HG03571 (cell line): ENCODE data around the gene FSD1.
"Not testable (repeated sequence)": the region's sequence is repeated elsewhere in the genome, so short reads cannot be mapped to it uniquely, and the experiment has no call there.

ENCODE experiments used
- ATAC-seq: cut with Tn5 transposase; IDR thresholded peaks from one replicate; pipeline ENCODE4 v1.9.1; 2021; ENCODE audit not compliant: unreplicated experiment

The FSD1 gene

GRCh38 chr19:4313847-4314490 lies 9.6 kb downstream of the FSD1 start:
- no peak for ATAC-seq

- no peak for ATAC-seq
Observed at GRCh38 chr19:4316956-4317355, 12.6 kb downstream of the FSD1 start.

- no peak for ATAC-seq
Observed at GRCh38 chr19:4318460-4318859, 14.1 kb downstream of the FSD1 start.

- ATAC-seq = no peak
Observed at GRCh38 chr19:4319067-4319718, 14.8 kb downstream of the FSD1 start.

- ATAC-seq = no peak
Observed at GRCh38 chr19:4320419-4320818, 16.0 kb downstream of the FSD1 start.

GRCh38 chr19:4322942-4323665 lies 18.7 kb downstream of the FSD1 start:
- ATAC-seq = no peak

- no peak for ATAC-seq
Observed at GRCh38 chr19:4323692-4324091, 19.3 kb downstream of the FSD1 start.

DNA sequence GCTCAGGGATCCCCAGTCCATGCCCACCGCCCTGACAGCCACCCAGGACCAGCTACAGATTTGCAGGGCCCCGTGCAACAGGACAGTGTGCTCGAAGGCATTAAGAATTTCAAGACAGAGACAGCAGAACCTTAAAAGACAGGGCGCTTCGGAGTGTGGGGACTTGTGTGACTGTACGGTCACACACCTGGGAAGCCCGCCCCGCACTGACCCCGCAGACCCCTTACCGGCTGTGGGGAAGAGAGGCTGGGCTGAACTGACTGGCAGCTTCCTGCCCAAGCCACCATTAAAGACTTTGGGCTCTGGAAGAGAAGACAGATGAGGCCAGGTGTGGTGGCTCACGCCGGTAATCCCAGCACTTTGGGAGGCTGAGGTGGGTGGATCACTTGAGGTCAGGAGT lies 19.8 kb downstream of the FSD1 start:
- ATAC-seq = no peak

DNA sequence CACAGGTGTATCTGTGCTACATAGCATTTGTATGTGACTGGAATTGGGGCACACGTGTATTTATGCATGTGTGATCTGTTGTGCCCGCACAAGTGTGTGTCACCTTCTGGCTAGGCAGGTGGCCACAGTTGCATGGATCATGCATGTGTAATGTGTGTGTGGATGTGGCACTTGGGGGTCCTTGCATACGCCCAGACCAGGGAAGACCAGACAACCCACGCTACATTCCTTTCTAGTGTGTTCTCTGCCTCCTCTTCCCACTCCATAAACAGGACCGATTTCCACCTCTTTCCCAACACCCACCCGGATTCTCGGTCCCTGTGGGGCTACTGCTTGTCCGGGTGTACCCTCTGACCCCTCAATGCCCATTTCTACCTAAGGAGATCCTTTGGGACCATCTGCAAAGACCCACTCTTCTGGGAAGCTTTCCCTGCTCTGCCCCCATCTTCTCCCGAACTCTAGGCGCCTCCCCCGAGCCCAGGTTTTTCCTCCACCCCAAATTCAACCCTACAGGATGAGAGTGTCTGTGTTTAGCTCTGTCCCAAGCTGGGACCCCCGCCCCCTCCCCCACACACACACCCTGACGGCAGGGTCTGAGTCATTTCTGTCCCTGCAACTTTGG lies 21.9 kb downstream of the FSD1 start:
- ATAC-seq = no peak

GRCh38 chr19:4326837-4327251 lies 22.4 kb downstream of the FSD1 start:
- no peak for ATAC-seq

DNA sequence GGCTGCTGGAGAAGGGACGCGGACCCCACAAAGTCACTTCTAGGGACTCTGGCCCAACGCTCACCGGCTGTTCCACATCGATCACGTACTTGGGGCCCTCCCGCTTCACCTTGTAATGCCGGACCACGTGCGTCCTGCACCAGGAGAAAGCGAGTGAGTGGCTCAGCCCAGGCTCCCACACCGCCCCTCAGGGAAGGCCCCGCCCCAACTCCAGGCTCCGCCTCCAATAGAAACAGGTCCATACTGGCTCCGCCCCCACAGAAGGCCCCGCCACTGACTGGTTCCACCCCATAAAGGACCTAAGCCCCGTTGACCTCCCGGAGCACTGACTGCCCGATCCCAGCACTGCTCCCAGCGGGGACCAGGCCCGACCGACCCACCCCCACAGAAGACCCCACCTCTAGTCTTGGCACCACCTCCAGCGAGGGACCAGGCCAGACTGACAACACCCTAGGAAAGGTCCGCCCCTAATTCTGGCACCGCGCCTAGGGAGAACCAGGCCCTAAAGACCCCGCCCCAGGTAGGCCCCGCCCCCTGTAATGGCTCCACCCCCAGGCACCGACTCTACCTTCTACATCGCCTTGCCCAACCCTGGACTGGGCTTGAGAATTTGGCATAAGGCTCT lies 23.0 kb downstream of the FSD1 start:
- ATAC-seq = no peak

GRCh38 chr19:4327877-4328242 lies 23.5 kb downstream of the FSD1 start:
- ATAC-seq = no peak

DNA sequence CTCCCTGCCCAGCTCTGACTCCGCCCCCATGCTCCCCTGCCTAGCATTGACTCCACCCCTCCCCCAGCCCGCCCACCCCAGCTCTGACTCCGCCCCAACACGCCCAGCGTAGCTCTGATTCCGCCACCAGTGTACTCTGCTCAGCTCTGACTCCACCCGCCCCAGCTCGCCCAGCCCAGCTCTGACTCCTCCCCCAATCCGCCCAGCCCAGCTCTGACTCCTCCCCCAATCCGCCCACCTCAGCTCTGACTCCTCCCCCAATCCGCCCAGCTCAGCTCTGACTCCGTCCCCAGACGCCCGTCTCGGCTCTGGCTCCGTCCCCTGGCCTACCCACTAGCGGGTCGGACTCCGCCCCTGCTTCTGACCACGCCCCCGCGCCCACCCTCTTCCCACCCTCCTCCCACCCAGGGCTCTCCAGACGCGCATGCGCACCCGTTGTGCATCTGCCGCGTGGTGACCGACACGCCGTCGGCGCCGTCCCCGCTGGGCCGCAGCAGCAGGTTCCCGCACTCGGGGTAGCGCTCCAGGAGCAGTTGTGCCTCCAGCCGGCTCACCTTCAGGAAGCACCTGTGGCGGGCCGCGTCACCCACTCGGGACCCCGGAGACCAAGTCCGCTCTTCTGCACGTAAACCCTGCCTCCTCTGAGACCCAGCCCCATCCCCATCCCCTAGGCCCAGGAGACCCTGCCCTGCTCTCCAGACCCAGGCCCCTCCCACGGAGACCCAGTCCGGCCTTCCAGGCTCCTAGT lies 24.0 kb downstream of the FSD1 start:
- ATAC-seq = peak; percentile 65

DNA sequence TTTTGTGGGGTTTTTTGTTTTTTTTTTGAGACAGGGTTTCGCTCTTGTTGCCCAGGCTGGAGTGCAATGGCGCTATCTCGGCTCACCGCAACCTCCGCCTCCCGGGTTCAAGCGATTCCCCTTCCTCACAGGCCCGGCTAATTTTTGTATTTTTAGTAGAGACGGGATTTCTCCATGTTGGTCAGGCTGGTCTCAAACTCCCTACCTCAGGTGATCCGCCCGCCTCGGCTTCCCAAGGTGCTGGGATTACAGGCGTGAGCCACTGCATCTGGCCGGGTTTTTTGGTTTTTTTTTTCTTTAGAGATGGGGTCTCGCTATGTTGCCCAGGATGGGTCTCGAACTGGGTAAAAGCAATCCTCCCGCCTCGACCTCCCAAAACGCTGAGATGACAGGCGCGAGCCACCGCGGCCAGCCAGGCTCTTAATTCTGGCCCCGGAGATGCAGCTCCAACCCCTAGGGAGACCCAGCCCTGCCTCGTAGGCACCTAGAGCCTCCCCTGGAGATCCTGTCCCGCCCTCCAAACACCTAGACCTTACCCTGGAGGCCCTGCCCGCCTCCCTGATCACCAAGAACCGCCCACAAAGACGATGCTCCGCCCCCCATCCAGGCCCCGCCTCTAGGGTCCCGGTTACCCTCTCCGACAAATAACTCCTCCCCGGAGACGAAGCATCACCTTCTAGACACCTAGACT lies 24.7 kb downstream of the FSD1 start:
- ATAC-seq = not testable (repeated sequence)

GRCh38 chr19:4329858-4330257 lies 25.5 kb downstream of the FSD1 start:
- no peak for ATAC-seq

- ATAC-seq = no peak
Observed at GRCh38 chr19:4334929-4335570, 30.7 kb downstream of the FSD1 start.

DNA sequence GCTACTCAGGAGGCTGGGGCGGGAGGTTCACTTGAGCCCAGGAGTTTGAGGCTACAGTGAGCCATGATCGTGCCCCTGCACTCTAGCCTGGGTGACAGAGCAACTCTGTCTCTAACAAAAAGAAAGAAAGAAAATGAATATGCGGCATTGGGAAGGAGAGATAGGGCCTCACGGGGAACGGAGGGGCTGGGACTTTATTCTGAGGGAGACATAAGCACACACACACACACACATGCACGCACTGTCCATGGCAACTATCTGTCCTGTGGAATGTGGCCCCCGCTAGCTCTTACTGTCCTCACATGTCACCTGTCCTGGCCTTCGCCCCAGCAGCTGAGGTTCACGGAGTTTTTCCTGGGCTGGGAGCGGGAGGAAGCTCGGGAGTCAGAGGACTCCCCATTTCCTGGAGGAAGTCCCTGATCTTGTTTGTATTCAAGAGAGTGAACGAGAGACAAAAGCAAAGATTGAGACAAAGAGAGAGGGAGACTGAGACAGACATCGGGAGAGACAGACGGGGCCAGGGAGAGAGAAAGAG lies 33.6 kb downstream of the FSD1 start:
- ATAC-seq = no peak

DNA sequence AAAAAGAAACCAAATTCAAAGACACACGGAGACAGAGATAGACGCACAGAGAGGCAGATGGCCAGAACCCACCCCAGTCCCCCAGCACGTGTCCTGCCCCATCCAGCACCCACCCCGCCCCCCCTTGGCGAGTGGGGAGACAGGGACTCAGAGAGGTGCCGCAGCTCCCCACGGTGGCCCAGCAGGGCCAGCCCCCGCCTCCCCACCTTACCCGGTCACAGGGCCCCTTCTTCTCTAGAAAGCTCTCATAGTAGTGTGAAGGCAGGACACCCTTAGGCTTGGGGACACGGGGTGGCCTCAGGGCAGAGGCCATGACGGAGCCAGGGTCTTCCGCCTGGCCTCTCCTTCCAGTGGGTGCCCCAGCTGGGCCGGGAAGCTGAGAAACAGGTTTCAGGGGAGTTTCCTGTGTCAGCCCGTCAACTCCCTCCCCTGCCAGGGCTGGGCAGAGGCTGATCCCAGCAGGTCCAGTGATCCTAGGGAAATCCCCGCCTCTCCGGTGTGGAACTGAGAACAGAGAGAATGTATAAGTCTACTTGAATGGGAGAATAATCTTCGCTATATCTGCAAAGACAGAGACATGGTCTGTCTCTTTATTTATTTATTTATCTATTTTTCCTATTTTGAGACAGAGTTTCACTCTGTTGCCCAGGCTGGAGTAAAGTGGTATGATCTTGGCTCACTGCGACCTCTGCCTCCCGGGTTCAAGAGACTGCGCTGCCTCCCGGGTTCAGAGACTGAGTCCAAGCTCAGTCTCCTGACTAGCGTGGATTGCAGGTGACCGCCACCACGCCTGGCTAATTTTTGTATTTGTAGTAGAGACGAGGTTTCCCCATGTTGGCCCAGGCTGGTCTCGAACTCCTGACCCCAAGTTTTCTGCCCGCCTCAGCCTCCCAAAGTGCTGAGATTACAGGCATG lies 34.3 kb downstream of the FSD1 start, which contains the start of gene STAP2:
STAP2 (minus strand) TSS at position 387 of the 915 bp plus-strand sequence; CDS start at position 313, 74 bp downstream.
- ATAC-seq = no peak
